Esophagus squamous epithelium (tissue), 5 donors: ENCODE measurements around the gene KANSL1. TPM values are rescaled to one million over a fixed set of nuclear protein-coding genes. Genes with fewer than 3 reads are reported as not detected.
A peak's percentile ranks its signal among the peaks of the same experiment; 100 is the strongest.

Experiments used
- DNase-seq: peaks from one replicate; lab custom pipeline; 2025; lab: John Stamatoyannopoulos, UW
- H3K27ac ChIP-seq, 4 donors: fragments of 200-600 bp; sonication (generic); one replicate each; pipeline ENCODE4 v1.5.1; 2016 to 2019; ENCODE audit warnings: mild to moderate bottlenecking in 1 of 4
- H3K27me3 ChIP-seq, 4 donors: fragments of 200-600 bp; sonication (generic); 1 replicate in 3 of 4; 2 replicates in 1 of 4; pipeline versions ENCODE4 v1.5.1 to v1.6.0; 2017 to 2021; ENCODE audit warnings: antibody characterized with exemption in 1 of 4
- H3K36me3 ChIP-seq, 3 donors: fragments of 200-600 bp; sonication (generic); one replicate each; pipeline ENCODE4 v1.5.1; 2016 to 2019
- H3K4me1 ChIP-seq, 3 donors: fragments of 200-600 bp; sonication (generic); one replicate each; pipeline ENCODE4 v1.5.1; 2017 to 2019
- H3K4me3 ChIP-seq, 4 donors: fragments of 200-600 bp; sonication (generic); 1 replicate in 3 of 4; 2 replicates in 1 of 4; pipeline ENCODE4 v1.5.1; 2016 to 2019; ENCODE audit warnings: mild to moderate bottlenecking in 2 of 4, moderate library complexity in 1 of 4
- H3K9me3 ChIP-seq, 3 donors: fragments of 200-600 bp; sonication (generic); one replicate each; pipeline ENCODE4 v1.5.1; 2016 to 2019
- POLR2A ChIP-seq, 4 donors: fragments of 450-650 bp; IDR thresholded peaks; one replicate each; pipeline ENCODE4 v1.6.1; 2017; ENCODE audit warnings: antibody characterized with exemption in 4 of 4, mild to moderate bottlenecking in 4 of 4, moderate library complexity in 3 of 4
- WGBS, 2 donors: methylation state at CpG; one replicate each; pipeline ENCODE4 v1.1.5; 2018; 5-methylcytosine and 5-hydroxymethylcytosine counted together
- intact Hi-C: fragments of 100-400 bp; cut with DNase I; formaldehyde crosslinking; loops from one replicate; pipeline ENCODE4 v1.15.0; 2022
- total RNA-seq, 4 donors: library from RNA; depleted of rRNA; stranded (reverse); fragments of >200 nt; gene quantifications; one replicate each; pipeline ENCODE4 v1.1.0, GENCODE V29; 2016
- TF ChIP-seq, protein P1 (sequence below), 6 experiments: fragments of 450-650 bp in 4 of 6; fragments of 200-600 bp in 2 of 6; sonication (generic) in 2 of 6; IDR thresholded peaks; one replicate each; pipeline ENCODE4 v1.5.1; 2016 to 2019; ENCODE audit warnings: antibody characterized with exemption in 6 of 6, mild to moderate bottlenecking in 4 of 6, moderate library complexity in 4 of 6
- donor health status: DM: yes; HTN: yes; CAD: no.

KANSL1 gene
- total RNA-seq, 4 donors from 2014 or later, result 31.0 to 79.0 (median 51.8) TPM

DNA sequence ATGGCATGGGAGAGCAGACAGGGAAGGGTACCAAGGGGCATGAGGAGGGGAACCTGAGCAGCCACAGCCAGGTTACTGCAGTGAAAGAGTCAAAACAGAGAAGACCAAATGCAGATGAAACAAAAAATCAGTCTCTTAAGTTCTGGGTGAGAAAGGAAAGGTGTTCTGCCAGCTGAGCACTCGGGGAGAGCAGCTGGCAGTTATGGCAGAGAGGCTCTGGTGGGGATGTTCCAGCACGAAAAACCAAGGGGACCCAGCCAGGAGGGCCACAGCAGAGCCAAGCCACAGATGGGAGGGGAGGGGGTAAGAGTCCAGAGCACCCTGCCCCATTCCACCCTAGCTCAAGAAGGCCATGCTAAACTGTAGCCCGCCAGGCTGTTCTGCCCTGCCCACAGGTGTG, 162.5 kb downstream of the KANSL1 start:
- no peak overlapping the region for H3K27ac ChIP-seq
- DNase-seq, result no peak
- WGBS, 2 donors, result 81 to 88% methylated on average over 2 of the region's 3 CpGs
- no peaks in the 10 kb centered on the region for H3K9me3 ChIP-seq
- TF ChIP-seq, protein P1, sequence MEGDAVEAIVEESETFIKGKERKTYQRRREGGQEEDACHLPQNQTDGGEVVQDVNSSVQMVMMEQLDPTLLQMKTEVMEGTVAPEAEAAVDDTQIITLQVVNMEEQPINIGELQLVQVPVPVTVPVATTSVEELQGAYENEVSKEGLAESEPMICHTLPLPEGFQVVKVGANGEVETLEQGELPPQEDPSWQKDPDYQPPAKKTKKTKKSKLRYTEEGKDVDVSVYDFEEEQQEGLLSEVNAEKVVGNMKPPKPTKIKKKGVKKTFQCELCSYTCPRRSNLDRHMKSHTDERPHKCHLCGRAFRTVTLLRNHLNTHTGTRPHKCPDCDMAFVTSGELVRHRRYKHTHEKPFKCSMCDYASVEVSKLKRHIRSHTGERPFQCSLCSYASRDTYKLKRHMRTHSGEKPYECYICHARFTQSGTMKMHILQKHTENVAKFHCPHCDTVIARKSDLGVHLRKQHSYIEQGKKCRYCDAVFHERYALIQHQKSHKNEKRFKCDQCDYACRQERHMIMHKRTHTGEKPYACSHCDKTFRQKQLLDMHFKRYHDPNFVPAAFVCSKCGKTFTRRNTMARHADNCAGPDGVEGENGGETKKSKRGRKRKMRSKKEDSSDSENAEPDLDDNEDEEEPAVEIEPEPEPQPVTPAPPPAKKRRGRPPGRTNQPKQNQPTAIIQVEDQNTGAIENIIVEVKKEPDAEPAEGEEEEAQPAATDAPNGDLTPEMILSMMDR (IDR thresholded peaks at IDR 0.05), result no peak
- no peak for TF ChIP-seq POLR2A (IDR thresholded peaks at IDR 0.05)
- H3K4me1 ChIP-seq, result peaks cover 0 to 13% (median 0%) of the 10 kb centered on the region in 3 donors
- H3K4me3 ChIP-seq, result no peak overlapping the region
- intact Hi-C loops, result no loop called here
- peaks cover 11 to 100% (median 59%) of the 10 kb centered on the region in 3 donors for H3K36me3 ChIP-seq
- H3K27me3 ChIP-seq, result no peaks in the 10 kb centered on the region

DNA sequence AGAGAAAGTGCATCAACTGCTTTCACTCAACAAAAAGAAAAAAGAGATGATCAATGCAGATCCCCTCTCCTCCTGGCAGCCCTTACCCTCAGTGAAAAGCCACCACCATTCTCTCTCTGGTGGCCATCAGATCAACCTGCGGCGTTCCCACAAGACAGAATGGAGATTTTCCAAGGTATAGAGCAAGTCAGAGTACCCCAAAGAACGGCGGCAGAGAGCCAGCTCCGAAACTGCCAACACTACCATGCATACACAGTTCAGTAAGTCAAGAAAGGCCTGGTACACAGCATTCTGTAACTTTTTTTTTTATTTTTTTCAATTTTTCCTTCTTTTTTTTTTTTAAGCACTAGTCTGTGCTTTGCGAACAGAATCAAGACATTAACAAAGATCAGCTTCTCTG, 163.6 kb downstream of the KANSL1 start:
- TF ChIP-seq POLR2A (IDR thresholded peaks at IDR 0.05), result no peak
- TF ChIP-seq, protein P1 (IDR thresholded peaks at IDR 0.05), result no peak
- Histone ChIP-seq H3K27ac (no peak overlapping the region), H3K27me3 (no peaks in the 10 kb centered on the region), H3K4me1 (peaks cover 0 to 13% (median 0%) of the 10 kb centered on the region in 3 donors), H3K9me3 (no peaks in the 10 kb centered on the region), H3K36me3 (peaks cover 11 to 100% (median 57%) of the 10 kb centered on the region in 3 donors), H3K4me3 (no peak overlapping the region)
- no peak for DNase-seq
- 91 to 96% methylated on average over 6 of the region's 6 CpGs for WGBS, 2 donors
- intact Hi-C loops, result no loop called here

DNA sequence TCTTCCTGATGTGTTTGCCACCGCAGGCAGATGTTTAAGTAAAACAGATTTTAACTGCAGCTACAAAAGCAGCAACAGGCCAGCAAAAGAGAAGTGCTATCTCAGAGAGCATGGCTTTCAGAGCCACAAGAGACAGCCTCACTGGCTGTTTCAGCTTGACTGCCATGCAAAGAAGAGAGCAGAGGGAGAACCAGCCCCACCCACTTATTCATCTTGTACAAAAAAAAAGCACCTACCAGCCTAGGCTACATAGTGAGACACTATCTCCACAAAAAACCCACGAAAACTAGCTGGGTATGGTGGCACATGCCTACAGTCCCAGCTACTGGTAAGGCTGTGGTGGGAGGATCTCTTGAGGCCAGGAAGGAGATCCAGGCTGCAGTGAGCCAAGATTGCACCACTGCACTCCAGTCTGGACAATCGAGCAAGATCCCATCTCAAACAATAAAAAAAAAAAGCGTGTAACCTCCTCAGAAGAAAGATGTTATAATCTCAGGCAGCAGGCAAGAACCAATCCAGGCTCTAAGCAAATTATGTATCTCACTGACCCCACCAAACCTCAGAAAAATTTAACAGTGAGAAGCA, 164.2 kb downstream of the KANSL1 start:
- no peaks in the 10 kb centered on the region for H3K27me3 ChIP-seq
- 56 to 70% methylated on average over 4 of the region's 4 CpGs for WGBS, 2 donors
- H3K36me3 ChIP-seq, result peaks cover 11 to 100% (median 51%) of the 10 kb centered on the region in 3 donors

DNA sequence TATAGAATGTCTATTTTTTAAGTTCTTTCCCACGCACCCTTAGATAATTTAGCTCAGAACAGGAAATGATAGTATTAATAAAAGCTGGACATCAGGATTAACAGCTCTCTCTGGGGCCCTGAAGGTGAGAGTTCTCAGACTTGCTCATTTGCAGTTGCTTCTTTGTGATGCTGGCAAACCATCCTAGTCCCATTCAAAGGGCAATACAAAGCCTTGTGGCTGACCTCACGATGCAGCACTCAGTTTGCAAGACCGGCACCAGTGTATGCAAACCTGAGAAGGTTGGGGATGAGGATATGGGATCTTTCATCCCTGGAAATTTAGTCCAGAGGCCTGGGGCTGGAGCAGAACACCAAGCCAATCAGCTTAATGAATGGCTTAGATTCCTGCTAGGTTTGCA, 164.9 kb downstream of the KANSL1 start:
- H3K27ac ChIP-seq, result no peak overlapping the region
- H3K4me1 ChIP-seq, result peaks cover 0 to 13% (median 0%) of the 10 kb centered on the region in 3 donors
- no peaks in the 10 kb centered on the region for H3K9me3 ChIP-seq
- TF ChIP-seq, protein P1 (IDR thresholded peaks at IDR 0.05), result no peak
- no peak for TF ChIP-seq POLR2A (IDR thresholded peaks at IDR 0.05)
- no peak for DNase-seq
- peaks cover 11 to 100% (median 46%) of the 10 kb centered on the region in 3 donors for H3K36me3 ChIP-seq
- H3K4me3 ChIP-seq, result no peak overlapping the region
- intact Hi-C loops, result no loop called here
- 75 to 86% methylated on average over 1 to 3 of the region's 3 CpGs for WGBS, 2 donors
- H3K27me3 ChIP-seq, result no peaks in the 10 kb centered on the region

More for the DNA sequence above, 164.2 kb downstream of the KANSL1 start:
- Histone ChIP-seq H3K27ac (no peak overlapping the region), H3K9me3 (no peaks in the 10 kb centered on the region), H3K4me1 (peaks cover 0 to 13% (median 0%) of the 10 kb centered on the region in 3 donors), H3K4me3 (no peak overlapping the region)
- TF ChIP-seq POLR2A (IDR thresholded peaks at IDR 0.05), result no peak
- TF ChIP-seq, protein P1 (IDR thresholded peaks at IDR 0.05), result no peak
- intact Hi-C loops, result no loop called here
- DNase-seq, result no peak

DNA sequence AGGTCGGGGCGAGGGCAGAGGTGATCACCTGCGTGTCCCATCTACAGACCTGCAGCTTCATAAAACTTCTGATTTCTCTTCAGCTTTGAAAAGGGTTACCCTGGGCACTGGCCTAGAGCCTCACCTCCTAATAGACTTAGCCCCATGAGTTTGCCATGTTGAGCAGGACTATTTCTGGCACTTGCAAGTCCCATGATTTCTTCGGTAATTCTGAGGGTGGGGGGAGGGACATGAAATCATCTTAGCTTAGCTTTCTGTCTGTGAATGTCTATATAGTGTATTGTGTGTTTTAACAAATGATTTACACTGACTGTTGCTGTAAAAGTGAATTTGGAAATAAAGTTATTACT, 165.3 kb downstream of the KANSL1 start:
- H3K36me3 ChIP-seq, result peaks cover 11 to 100% (median 41%) of the 10 kb centered on the region in 3 donors
- DNase-seq, result no peak
- no peak overlapping the region for H3K4me3 ChIP-seq
- peaks cover 0 to 13% (median 0%) of the 10 kb centered on the region in 3 donors for H3K4me1 ChIP-seq
- H3K27me3 ChIP-seq, result no peaks in the 10 kb centered on the region
- TF ChIP-seq, protein P1 (IDR thresholded peaks at IDR 0.05), result no peak
- no peak for TF ChIP-seq POLR2A (IDR thresholded peaks at IDR 0.05)
- no peaks in the 10 kb centered on the region for H3K9me3 ChIP-seq
- WGBS, 2 donors, result 38 to 67% methylated on average over 1 to 3 of the region's 4 CpGs
- peak overlapping the region in 1 of 4 donors; percentile 30 for H3K27ac ChIP-seq
- intact Hi-C loops, result no loop called here
